Psoas muscle (tissue), 8 donors: ENCODE data around the gene PKD2. TPM values are rescaled to one million over a fixed set of nuclear protein-coding genes. Genes with fewer than 3 reads are reported as not detected.
"Not testable (repeated sequence)": the region's sequence is repeated elsewhere in the genome, so short reads cannot be mapped to it uniquely, and the experiment has no call there.

ENCODE experiments used
- ATAC-seq, 4 donors: fragments of 200-7000 bp; cut with Tn5 transposase; one replicate each; pipeline ENCODE4 v1.9.1; 2020; ENCODE audit warnings: moderate library complexity in 3 of 4, mild to moderate bottlenecking in 2 of 4
- DNase-seq, 2 donors: peaks; one replicate each; pipeline ENCODE4 v3.0.0-alpha.2; 2020
- H3K27ac ChIP-seq: fragments of 200-600 bp; one replicate; pipeline ENCODE4 v1.8.0; 2022
- H3K27me3 ChIP-seq, 3 donors: fragments of 200-600 bp in 1 of 3; one replicate each; pipeline versions ENCODE4 v1.6.1 to v1.8.0; 2013 to 2022; ENCODE audit warnings: low read length in 2 of 3, mild to moderate bottlenecking in 2 of 3, moderate library complexity in 1 of 3; ENCODE audit not compliant: insufficient read depth in 3 of 3
- H3K36me3 ChIP-seq, 2 donors: fragments of 200-600 bp in 1 of 2; one replicate each; pipeline versions ENCODE4 v1.6.1 to v1.8.0; 2013 to 2022; ENCODE audit warnings: low read depth in 1 of 2, mild to moderate bottlenecking in 1 of 2, moderate library complexity in 1 of 2; ENCODE audit not compliant: insufficient read depth in 1 of 2
- H3K4me1 ChIP-seq: fragments of 200-600 bp; one replicate; pipeline ENCODE4 v1.8.0; 2022
- H3K4me3 ChIP-seq: fragments of 200-600 bp; one replicate; pipeline ENCODE4 v1.8.0; 2022; ENCODE audit warnings: mild to moderate bottlenecking
- H3K9me3 ChIP-seq: fragments of 200-600 bp; one replicate; pipeline ENCODE4 v1.8.0; 2022
- CTCF ChIP-seq: fragments of 200-600 bp; IDR thresholded peaks from one replicate; pipeline ENCODE4 v1.8.0; 2022; ENCODE audit warnings: antibody characterized with exemption
- WGBS, 3 donors: extraction: QIAGEN DNeasy Blood & Tissue Kit; methylation state at CpG; one replicate each; pipeline versions ENCODE4 v1.1.6 to v1.1.7; 2013; 5-methylcytosine and 5-hydroxymethylcytosine counted together
- intact Hi-C, 2 donors: fragments of 100-400 bp; cut with DNase I; formaldehyde crosslinking; loops; one replicate each; pipeline versions ENCODE4 v1.11.0 to v1.14.2; 2022
- polyA plus RNA-seq, 3 donors: library from polyadenylated mRNA; stranded (reverse); fragments of 200-250 nt; gene quantifications; one replicate each; pipeline ENCODE4 v1.2.3, GENCODE V29; 2013
- total RNA-seq, 4 donors: library from RNA; stranded (reverse); fragmentation: NEBNext Ultra II Directional in 2 of 4; extraction: Animal tissue kit (Norgen Biotek cat#: 25700) in 2 of 4; gene quantifications; one replicate each; pipeline versions ENCODE4 v1.2.1 to v1.2.4, GENCODE V29; 2021 to 2023
- donor health status: healthy with polysubstance abuse.
- donor health status: DM: no; HTN: no; CAD: no; lungs with moderate emphysema.
- donor health status: Bipolar disorder and iron deficiency.
- donor health status: healthy.
- donor health status: DM: yes; HTN: yes; CAD: no.
- donor health status: DM: no; HTN: no; CAD: no.
- donor health status: DM: no; HTN: no; CAD: no.
- donor health status: DM: yes; HTN: yes; CAD: no.

Gene PKD2
- total and polyA plus RNA-seq, 7 donors = 2.1 to 8.3 (median 2.9) TPM

GRCh38 chr4:87995435-87995834 lies 12.0 kb upstream of the PKD2 start:
- Histone ChIP-seq H3K4me3 (no peak overlapping the region), H3K27me3 (no peaks in the 10 kb centered on the region), H3K9me3 (no peaks in the 10 kb centered on the region), H3K27ac (no peak overlapping the region), H3K36me3 (no peaks in the 10 kb centered on the region), H3K4me1 (no peaks in the 10 kb centered on the region)
- no peak for DNase-seq
- WGBS, 3 donors = 56 to 80% (median 61%) methylated on average over 2 to 3 of the region's 3 CpGs
- ATAC-seq = no peak
- intact Hi-C loops = no loop called here
- TF ChIP-seq CTCF = no peak

DNA sequence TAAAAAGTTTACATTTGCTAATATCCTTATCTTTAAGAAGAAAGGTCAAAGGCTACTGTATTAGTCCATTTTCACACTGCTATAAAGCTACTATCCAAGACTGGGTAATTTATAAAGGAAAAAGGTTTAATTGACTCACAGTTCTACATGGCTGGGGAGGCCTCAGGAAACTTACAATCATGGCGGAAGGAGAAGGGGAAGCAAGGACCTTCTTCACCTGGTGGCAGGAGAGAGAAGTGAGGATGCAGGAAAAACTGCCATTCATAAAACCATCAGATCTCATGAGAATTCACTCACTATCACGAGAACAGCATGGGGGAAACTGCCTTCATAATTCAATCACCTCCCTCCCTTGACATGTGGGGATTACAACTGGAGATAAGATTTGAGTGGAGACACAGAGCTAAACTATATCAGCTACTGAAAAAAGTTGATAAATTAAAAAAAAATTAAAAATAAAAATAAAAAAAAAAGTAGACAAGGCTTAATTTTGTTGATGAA lies 8.2 kb upstream of the PKD2 start:
- WGBS, 3 donors = 88 to 92% (median 91%) methylated on average over 2 of the region's 2 CpGs
- H3K9me3 ChIP-seq, H3K4me3 ChIP-seq, H3K4me1 ChIP-seq, DNase-seq, H3K27ac ChIP-seq, H3K36me3 ChIP-seq, intact Hi-C loops, ATAC-seq, H3K27me3 ChIP-seq: not testable (repeated sequence)

DNA sequence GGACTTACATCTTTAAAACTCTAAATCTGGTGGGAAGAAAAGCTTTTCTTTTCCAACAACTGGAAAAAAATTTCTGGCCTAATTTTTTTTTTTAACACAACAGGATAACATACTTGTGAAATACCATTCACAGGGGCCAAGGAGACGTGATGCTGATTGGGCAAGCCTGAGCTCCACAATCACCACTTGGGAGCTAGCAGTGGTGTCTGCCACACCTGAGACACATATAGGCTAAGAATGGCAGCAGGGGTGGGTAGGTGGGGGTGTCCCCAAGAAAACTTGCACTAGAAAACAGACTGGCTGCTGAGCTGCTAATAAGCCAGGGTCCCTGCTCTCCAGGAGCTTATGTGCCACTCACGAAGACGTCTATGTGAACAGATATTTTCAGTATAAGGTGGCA lies 5.6 kb upstream of the PKD2 start:
- Histone ChIP-seq H3K4me1 (no peaks in the 10 kb centered on the region), H3K9me3 (no peaks in the 10 kb centered on the region), H3K36me3 (no peaks in the 10 kb centered on the region), H3K27me3 (no peaks in the 10 kb centered on the region), H3K27ac (no peak overlapping the region), H3K4me3 (no peak overlapping the region)
- no peak for TF ChIP-seq CTCF
- DNase-seq (no peak), ATAC-seq (no peak)
- WGBS, 3 donors = 63 to 69% (median 67%) methylated on average over 3 of the region's 3 CpGs
- intact Hi-C loops = no loop called here

DNA sequence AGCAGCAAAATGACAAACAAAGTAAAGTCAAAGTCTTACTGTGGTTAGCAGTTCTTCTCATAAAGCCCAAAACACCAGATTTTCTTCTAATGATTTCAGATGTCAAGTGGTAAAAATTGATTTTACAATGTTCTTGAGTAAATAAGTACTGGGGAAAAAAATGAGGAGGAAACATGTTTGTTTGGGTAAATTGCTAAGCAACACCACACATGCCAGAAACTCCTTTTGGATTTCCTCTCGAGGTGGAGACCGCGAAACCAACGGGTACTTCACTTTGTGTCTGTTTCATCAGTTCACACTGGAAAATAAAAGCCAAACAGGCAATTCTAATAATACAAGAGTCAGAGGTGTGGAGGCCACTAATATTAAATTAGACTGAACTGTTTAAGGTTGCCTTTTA lies 4.6 kb upstream of the PKD2 start:
- no peaks in the 10 kb centered on the region for H3K9me3 ChIP-seq
- intact Hi-C loops = no loop called here
- H3K27me3 ChIP-seq = no peaks in the 10 kb centered on the region
- no peaks in the 10 kb centered on the region for H3K4me1 ChIP-seq
- no peak for TF ChIP-seq CTCF
- no peak for DNase-seq
- no peaks in the 10 kb centered on the region for H3K36me3 ChIP-seq
- no peak overlapping the region for H3K27ac ChIP-seq
- no peak for ATAC-seq
- 12 to 24% (median 21%) methylated on average over 4 of the region's 4 CpGs for WGBS, 3 donors
- H3K4me3 ChIP-seq = no peak overlapping the region

DNA sequence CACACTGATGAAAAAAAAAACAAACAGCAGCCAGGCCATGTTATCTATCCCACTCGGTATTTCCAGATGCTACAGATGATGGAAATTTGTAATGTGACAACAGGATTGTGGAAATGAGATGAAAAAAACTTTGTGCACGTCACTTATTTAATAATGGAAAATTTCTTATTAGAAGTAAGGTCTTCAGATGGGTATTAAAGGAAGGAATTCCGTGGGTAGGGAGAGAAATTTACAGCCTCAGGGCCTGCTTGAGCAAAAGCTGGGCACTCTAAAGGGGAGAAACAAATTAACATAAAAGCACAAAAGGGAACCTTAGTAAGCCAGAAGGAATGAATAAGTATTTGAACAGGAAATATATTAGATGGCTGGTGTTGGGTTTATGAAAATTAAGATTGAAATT lies 4.2 kb upstream of the PKD2 start:
- no peak for DNase-seq
- Histone ChIP-seq H3K27me3 (no peaks in the 10 kb centered on the region), H3K9me3 (no peaks in the 10 kb centered on the region), H3K4me3 (no peak overlapping the region), H3K4me1 (no peaks in the 10 kb centered on the region), H3K27ac (no peak overlapping the region), H3K36me3 (no peaks in the 10 kb centered on the region)
- TF ChIP-seq CTCF = no peak
- 36 to 54% (median 47%) methylated on average over 3 of the region's 3 CpGs for WGBS, 3 donors
- intact Hi-C loops = no loop called here
- ATAC-seq = no peak
